ENCODE data around the gene BTBD8.

Gene BTBD8

DNA sequence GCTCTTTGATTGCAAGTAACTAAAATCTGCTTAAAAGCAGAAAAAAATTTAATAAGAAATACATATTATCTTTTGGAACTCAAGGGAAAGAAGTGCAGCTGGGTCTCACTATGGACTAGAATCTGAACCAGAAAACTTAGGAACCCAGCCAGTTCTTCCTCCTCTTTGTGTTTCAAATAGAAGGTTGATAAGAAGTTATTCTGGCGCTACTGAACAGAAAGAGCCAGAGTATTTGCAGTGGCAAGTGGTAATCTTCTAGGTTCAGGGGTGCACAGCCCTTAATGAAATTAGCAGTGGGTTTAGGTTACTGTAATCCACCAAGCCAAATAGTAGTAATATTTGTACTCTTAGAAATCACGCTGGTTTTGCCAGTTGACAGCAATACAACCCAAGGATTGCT is 28.5 kb downstream of the BTBD8 start:
- no peaks in the 10 kb centered on the region for H3F3A ChIP-seq (ENCODE audit: insufficient read depth)
- H3K9me2 ChIP-seq (replicated peaks; ENCODE audit: insufficient read depth, low read length) = no peaks in the 10 kb centered on the region
- no peaks in the 10 kb centered on the region for H3K36me3 ChIP-seq (ENCODE audit: low read length)
- no peaks in the 10 kb centered on the region for H4K20me1 ChIP-seq (ENCODE audit: low read depth, low read length)
- H3K4me3 ChIP-seq (ENCODE audit: insufficient read depth, low read length, poor library complexity, severe bottlenecking) = no peak overlapping the region
- H3K9me3 ChIP-seq (ENCODE audit: insufficient read depth, low read length) = no peaks in the 10 kb centered on the region
- TF ChIP-seq EZH2phosphoT487 (conservative IDR thresholded peaks at IDR 0.05; ENCODE audit: low read length) = no peak
- TF ChIP-seq, protein P1, sequence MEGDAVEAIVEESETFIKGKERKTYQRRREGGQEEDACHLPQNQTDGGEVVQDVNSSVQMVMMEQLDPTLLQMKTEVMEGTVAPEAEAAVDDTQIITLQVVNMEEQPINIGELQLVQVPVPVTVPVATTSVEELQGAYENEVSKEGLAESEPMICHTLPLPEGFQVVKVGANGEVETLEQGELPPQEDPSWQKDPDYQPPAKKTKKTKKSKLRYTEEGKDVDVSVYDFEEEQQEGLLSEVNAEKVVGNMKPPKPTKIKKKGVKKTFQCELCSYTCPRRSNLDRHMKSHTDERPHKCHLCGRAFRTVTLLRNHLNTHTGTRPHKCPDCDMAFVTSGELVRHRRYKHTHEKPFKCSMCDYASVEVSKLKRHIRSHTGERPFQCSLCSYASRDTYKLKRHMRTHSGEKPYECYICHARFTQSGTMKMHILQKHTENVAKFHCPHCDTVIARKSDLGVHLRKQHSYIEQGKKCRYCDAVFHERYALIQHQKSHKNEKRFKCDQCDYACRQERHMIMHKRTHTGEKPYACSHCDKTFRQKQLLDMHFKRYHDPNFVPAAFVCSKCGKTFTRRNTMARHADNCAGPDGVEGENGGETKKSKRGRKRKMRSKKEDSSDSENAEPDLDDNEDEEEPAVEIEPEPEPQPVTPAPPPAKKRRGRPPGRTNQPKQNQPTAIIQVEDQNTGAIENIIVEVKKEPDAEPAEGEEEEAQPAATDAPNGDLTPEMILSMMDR (IDR thresholded peaks at IDR 0.05; ENCODE audit: insufficient read depth, low read length, poor library complexity, severe bottlenecking) = no peak
- H3K9ac ChIP-seq (ENCODE audit: low read length) = no peak overlapping the region
- no peaks in the 10 kb centered on the region for H3K27me3 ChIP-seq (ENCODE audit: low read length)
- no peak overlapping the region for H3K4me2 ChIP-seq (ENCODE audit: low read depth, low read length, poor library complexity, severe bottlenecking)
- no peak overlapping the region for H2AFZ ChIP-seq (ENCODE audit: low read depth, low read length, severe bottlenecking)
- no peaks in the 10 kb centered on the region for H3K79me2 ChIP-seq (ENCODE audit: insufficient read depth, low read length)
- no peak overlapping the region for H3K27ac ChIP-seq (ENCODE audit: low read depth, low read length)

DNA sequence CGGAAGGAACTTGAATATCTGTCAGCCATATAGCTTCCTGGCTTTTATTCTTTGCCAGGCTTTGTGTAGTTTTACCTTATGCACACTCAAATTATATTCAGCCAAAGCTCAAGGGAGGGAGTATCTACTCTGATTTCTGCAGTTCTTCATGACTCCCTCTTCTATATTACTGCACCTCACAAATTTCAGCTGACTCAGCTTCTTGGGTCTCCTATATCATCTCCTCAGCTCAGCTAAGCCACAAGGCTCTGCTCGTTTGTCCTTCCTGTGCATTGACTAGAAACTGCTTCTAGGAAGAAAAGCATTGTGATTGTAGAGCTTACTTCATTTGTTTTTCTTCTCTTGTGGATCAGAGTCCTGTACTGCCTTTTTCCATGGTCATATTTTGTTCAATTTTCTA is 37.4 kb downstream of the BTBD8 start:
- no peaks in the 10 kb centered on the region for H3F3A ChIP-seq (ENCODE audit: insufficient read depth)
- no peaks in the 10 kb centered on the region for H4K20me1 ChIP-seq (ENCODE audit: low read depth, low read length)
- TF ChIP-seq EZH2phosphoT487 (conservative IDR thresholded peaks at IDR 0.05; ENCODE audit: low read length) = no peak
- TF ChIP-seq, protein P1 (IDR thresholded peaks at IDR 0.05; ENCODE audit: insufficient read depth, low read length, poor library complexity, severe bottlenecking) = no peak
- no peak overlapping the region for H2AFZ ChIP-seq (ENCODE audit: low read depth, low read length, severe bottlenecking)
- H3K79me2 ChIP-seq (ENCODE audit: insufficient read depth, low read length) = no peaks in the 10 kb centered on the region
- no peak overlapping the region for H3K9ac ChIP-seq (ENCODE audit: low read length)
- no peaks in the 10 kb centered on the region for H3K36me3 ChIP-seq (ENCODE audit: low read length)
- H3K4me3 ChIP-seq (ENCODE audit: insufficient read depth, low read length, poor library complexity, severe bottlenecking) = no peak overlapping the region
- H3K9me3 ChIP-seq (ENCODE audit: insufficient read depth, low read length) = no peaks in the 10 kb centered on the region
- no peak overlapping the region for H3K4me2 ChIP-seq (ENCODE audit: low read depth, low read length, poor library complexity, severe bottlenecking)
- H3K27ac ChIP-seq (ENCODE audit: low read depth, low read length) = no peak overlapping the region
- H3K9me2 ChIP-seq (replicated peaks; ENCODE audit: insufficient read depth, low read length) = no peaks in the 10 kb centered on the region
- no peaks in the 10 kb centered on the region for H3K27me3 ChIP-seq (ENCODE audit: low read length)

DNA sequence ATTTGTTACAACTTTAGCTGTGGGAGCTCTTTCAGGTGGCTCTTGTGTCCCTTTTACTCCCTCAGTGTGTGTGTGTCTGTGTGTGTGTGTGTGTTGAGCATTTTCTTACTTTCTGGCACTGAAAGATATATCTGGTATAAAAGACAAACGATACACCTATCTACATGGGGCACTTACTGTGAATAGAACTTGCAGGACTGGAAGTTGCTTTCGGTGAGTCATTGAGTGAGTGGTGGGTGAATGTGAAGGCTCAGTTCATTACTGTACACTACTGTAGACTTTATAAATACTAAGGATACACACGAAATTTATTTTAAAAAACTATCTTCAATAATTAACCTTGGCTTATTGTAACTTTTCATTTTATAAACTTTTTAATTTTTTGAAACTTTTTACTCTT is 38.7 kb downstream of the BTBD8 start:
- Histone ChIP-seq H3K79me2 (ENCODE audit: insufficient read depth, low read length) (no peaks in the 10 kb centered on the region), H3K9me2 (replicated peaks; ENCODE audit: insufficient read depth, low read length) (no peaks in the 10 kb centered on the region)

More for the DNA sequence above, 38.7 kb downstream of the BTBD8 start:
- Histone ChIP-seq H3K9me3 (ENCODE audit: insufficient read depth, low read length) (no peaks in the 10 kb centered on the region), H3K4me2 (ENCODE audit: low read depth, low read length, poor library complexity, severe bottlenecking) (no peak overlapping the region), H4K20me1 (ENCODE audit: low read depth, low read length) (no peaks in the 10 kb centered on the region), H3K9ac (ENCODE audit: low read length) (no peak overlapping the region), H3K27me3 (ENCODE audit: low read length) (no peaks in the 10 kb centered on the region), H3K36me3 (ENCODE audit: low read length) (no peaks in the 10 kb centered on the region), H3K27ac (ENCODE audit: low read depth, low read length) (no peak overlapping the region), H3K4me3 (ENCODE audit: insufficient read depth, low read length, poor library complexity, severe bottlenecking) (no peak overlapping the region), H2AFZ (ENCODE audit: low read depth, low read length, severe bottlenecking) (no peak overlapping the region), H3F3A (ENCODE audit: insufficient read depth) (no peaks in the 10 kb centered on the region)
- TF ChIP-seq EZH2phosphoT487 (conservative IDR thresholded peaks at IDR 0.05; ENCODE audit: low read length) = no peak
- TF ChIP-seq, protein P1 (IDR thresholded peaks at IDR 0.05; ENCODE audit: insufficient read depth, low read length, poor library complexity, severe bottlenecking) = no peak

Data from SU-DHL-6 (cell line).